SJSA1 (cell line): ENCODE results near the gene PM20D1. TPM values are rescaled to one million over a fixed set of nuclear protein-coding genes. Genes with fewer than 3 reads are reported as not detected.
"Not testable (repeated sequence)": the region's sequence is repeated elsewhere in the genome, so short reads cannot be mapped to it uniquely, and the experiment has no call there.

Experiments
- DNase-seq, 2 experiments: peaks; one replicate each; pipeline ENCODE4 v3.0.0-alpha.2; 2015 to 2020; ENCODE audit warnings: low spot score in 2 of 2, low read depth in 1 of 2
- H3K27ac ChIP-seq: fragments of 250-450 bp; sonication (Bioruptor Pico); 2 replicates; pipeline ENCODE4 v1.5.1; 2020; ENCODE audit warnings: mild to moderate bottlenecking, moderate library complexity
- H3K27me3 ChIP-seq: fragments of 250-450 bp; sonication (Bioruptor Pico); replicated peaks from 2 replicates; pipeline ENCODE4 v1.5.1; 2020; ENCODE audit warnings: mild to moderate bottlenecking, moderate library complexity
- H3K36me3 ChIP-seq: fragments of 250-450 bp; sonication (Bioruptor Pico); 2 replicates; pipeline ENCODE4 v1.5.1; 2020; ENCODE audit warnings: mild to moderate bottlenecking
- H3K4me1 ChIP-seq: fragments of 250-450 bp; sonication (Bioruptor Pico); replicated peaks from 2 replicates; pipeline ENCODE4 v1.6.1; 2021; ENCODE audit warnings: mild to moderate bottlenecking
- H3K4me3 ChIP-seq: fragments of 250-450 bp; sonication (Bioruptor Pico); 2 replicates; pipeline ENCODE4 v1.5.1; 2020; ENCODE audit warnings: mild to moderate bottlenecking
- H3K9me3 ChIP-seq: fragments of 250-450 bp; sonication (Bioruptor Pico); replicated peaks from 2 replicates; pipeline ENCODE4 v1.5.1; 2020; ENCODE audit warnings: mild to moderate bottlenecking
- total RNA-seq: library from RNA; depleted of rRNA; stranded (reverse); fragments of >200 nt; shearing (Covaris generic); gene quantifications from 2 replicates; pipeline ENCODE4 v1.2.3, GENCODE V29; 2014; rRNA removed

The PM20D1 gene, protein sequence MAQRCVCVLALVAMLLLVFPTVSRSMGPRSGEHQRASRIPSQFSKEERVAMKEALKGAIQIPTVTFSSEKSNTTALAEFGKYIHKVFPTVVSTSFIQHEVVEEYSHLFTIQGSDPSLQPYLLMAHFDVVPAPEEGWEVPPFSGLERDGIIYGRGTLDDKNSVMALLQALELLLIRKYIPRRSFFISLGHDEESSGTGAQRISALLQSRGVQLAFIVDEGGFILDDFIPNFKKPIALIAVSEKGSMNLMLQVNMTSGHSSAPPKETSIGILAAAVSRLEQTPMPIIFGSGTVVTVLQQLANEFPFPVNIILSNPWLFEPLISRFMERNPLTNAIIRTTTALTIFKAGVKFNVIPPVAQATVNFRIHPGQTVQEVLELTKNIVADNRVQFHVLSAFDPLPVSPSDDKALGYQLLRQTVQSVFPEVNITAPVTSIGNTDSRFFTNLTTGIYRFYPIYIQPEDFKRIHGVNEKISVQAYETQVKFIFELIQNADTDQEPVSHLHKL
- total RNA-seq = not detected in 2 replicates

DNA sequence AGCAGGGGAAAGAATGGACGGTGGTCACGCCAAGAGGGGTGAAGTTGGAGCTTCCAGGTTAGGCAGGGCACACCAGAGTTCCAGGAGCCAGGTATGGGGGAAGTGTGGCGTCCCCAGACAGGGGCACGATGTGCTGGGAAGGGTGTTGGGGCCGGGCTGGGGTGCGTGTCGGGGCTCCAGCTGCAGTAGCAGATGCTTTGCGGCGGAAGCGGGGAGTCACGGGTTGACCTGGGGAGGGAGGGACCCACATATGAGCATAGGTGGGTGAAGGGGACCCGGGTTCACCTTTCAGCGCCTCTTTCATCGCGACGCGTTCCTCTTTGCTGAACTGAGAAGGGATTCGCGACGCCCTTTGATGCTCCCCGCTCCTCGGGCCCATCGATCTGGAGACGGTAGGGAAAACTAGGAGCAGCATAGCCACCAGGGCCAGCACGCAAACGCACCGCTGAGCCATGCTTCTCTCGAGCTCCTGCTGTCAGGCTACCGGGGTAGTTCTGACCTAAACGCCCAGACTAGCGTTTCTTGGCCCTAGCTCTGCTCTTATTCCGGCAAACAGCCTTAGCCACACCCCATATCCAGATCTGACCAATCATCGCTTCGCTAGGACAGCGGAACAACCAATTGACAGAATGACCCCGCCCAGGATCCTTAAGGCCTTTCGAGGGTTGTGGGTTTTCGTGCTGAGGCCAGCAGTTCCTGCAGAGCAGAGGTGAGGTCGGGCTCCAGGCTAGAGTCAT lies at the start of gene PM20D1:
TSS of gene PM20D1 (minus strand) at position 514 of the 737 bp plus-strand sequence. CDS start at position 454, 60 bp downstream.
- no peak for DNase-seq
- Histone ChIP-seq H3K4me1 (no peaks in the 10 kb centered on the region), H3K4me3 (no peak within 1 kb of the TSS), H3K27me3 (no peaks in the 10 kb centered on the region; the same call in none of the 2 replicates), H3K36me3 (no peaks in the 10 kb centered on the region), H3K9me3 (no peaks in the 10 kb centered on the region), H3K27ac (no peak within 1 kb of the TSS)

DNA sequence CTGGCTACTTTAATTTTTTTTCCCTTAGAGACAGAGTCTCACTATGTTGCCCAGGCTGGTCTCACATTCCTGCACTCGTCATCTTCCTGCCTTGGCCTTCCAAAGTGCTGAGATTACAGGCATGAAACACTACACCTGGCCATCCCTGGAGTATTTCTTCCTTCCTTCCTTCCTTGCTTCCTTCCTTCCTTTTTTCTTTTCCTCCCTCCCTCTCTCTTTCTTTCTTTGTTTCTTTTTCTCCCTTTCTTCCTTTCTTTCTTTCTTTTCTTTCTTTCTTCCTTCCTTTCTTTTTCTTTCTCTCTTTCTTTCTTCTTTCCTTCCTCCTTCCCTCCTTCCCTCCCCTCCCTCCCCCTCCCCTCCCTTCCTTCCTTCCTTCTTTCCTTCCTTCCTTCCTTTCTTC lies 46.4 kb upstream of the PM20D1 start:
- Histone ChIP-seq H3K4me3 (no peak overlapping the region), H3K27ac (no peak overlapping the region), H3K9me3 (peaks cover 5% of the 10 kb centered on the region; the same call in 1 of the 2 replicates), H3K36me3 (no peaks in the 10 kb centered on the region), H3K4me1 (no peaks in the 10 kb centered on the region), H3K27me3 (no peaks in the 10 kb centered on the region)
- DNase-seq = no peak

DNA sequence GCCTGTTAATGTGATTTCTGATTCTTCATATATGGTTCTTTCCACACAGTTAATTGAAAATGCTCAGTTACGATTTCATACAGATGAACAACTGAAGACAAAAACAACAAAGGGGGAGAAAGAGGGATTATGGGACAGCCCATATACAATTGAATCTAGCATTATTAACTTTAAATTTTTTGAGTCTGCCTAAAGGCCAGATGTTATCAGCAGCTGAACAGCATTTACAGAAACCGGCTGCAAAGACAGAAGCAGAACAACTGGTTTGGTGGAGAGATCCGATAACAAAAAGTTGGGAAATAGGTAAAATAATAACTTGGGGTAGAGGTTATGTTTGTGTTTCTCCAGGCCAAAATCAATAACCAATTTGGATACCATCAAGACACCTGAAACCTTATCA lies 44.2 kb upstream of the PM20D1 start:
- not testable (repeated sequence) for H3K4me3 ChIP-seq, H3K27ac ChIP-seq, DNase-seq, H3K27me3 ChIP-seq, H3K36me3 ChIP-seq
- peaks cover 15% of the 10 kb centered on the region for H3K9me3 ChIP-seq
- peaks cover 20% of the 10 kb centered on the region for H3K4me1 ChIP-seq

GRCh38 chr1:205892175-205892574 lies 42.2 kb upstream of the PM20D1 start:
- not testable (repeated sequence) for H3K4me3 ChIP-seq, H3K27me3 ChIP-seq, DNase-seq, H3K36me3 ChIP-seq, H3K27ac ChIP-seq
- peaks cover 15% of the 10 kb centered on the region for H3K9me3 ChIP-seq
- peaks cover 27% of the 10 kb centered on the region for H3K4me1 ChIP-seq

DNA sequence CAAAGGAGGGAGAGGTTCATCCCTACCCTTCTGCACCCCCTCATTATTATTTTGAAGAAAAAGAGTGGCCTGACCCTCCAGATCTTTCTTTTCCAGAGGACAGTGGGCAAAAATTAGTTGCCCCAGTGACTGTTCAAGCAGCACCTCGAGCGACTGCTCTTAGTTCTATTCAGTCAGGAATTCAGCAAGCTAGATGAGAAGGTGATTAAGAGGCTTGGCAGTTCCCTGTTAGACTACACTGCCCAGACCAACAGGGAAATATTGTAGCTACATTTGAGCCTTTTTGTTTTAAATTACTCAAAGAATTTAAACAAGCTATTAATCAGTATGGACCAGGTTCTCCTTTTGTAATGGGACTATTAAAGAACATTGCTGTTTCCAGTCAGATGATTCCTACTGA lies 41.5 kb upstream of the PM20D1 start:
- H3K4me1 ChIP-seq = peaks cover 27% of the 10 kb centered on the region
- H3K27ac ChIP-seq, H3K27me3 ChIP-seq, H3K36me3 ChIP-seq, DNase-seq, H3K4me3 ChIP-seq: not testable (repeated sequence)
- H3K9me3 ChIP-seq = peaks cover 15% of the 10 kb centered on the region

DNA sequence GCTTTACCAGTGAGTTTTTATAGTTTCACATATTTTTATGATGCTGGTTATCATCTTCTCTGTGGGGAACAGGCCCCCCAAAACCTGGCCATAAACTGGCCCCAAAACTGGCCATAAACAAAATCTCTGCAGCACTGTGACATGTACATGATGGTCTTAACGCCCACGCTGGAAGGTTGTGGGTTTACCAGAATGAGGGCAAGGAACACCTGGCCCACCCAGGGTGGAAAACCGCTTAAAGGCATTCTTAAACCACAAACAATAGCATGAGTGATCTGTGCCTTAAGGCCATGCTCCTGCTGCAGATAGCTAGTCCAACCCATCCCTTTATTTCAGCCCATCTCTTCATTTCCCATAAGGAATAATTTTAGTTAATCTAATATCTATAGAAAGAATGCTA lies 40.7 kb upstream of the PM20D1 start:
- peak; percentile 67 to 77 for DNase-seq
- Histone ChIP-seq H3K27ac (peak overlapping the region; percentile 92), H3K9me3 (peaks cover 12% of the 10 kb centered on the region), H3K4me1 (peaks cover 27% of the 10 kb centered on the region)
- H3K4me3 ChIP-seq, H3K36me3 ChIP-seq, H3K27me3 ChIP-seq: not testable (repeated sequence)

GRCh38 chr1:205889706-205890105 lies 39.8 kb upstream of the PM20D1 start:
- Histone ChIP-seq H3K4me1 (peaks cover 27% of the 10 kb centered on the region), H3K27ac (peak overlapping the region; percentile 92), H3K9me3 (peaks cover 12% of the 10 kb centered on the region)
- peak; percentile 89 to 91 for DNase-seq
- not testable (repeated sequence) for H3K27me3 ChIP-seq, H3K4me3 ChIP-seq, H3K36me3 ChIP-seq

DNA sequence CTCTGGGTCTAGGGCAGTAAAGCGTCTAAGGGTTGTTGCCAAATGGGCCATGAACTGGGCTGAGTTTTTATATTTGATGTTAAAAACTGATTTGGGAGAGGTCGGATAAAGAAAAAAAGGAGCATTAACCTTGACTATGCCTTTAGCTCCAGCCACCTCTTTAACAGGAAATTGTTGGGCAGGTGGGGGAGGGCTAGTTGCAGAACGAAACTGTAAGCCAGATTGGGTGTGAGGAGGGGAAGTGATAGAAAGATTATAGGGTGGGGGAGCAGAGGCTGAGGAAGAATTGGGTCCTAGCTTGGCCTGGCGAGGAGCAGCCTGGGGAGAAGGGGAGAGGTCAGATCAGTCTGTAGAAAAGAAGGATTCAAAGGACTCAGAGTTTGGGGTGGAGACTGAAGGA lies 39.1 kb upstream of the PM20D1 start:
- not testable (repeated sequence) for H3K36me3 ChIP-seq, H3K27me3 ChIP-seq, H3K4me3 ChIP-seq, DNase-seq
- H3K9me3 ChIP-seq = peaks cover 12% of the 10 kb centered on the region
- peaks cover 27% of the 10 kb centered on the region for H3K4me1 ChIP-seq
- peak overlapping the region; percentile 92 for H3K27ac ChIP-seq

- Histone ChIP-seq H3K27ac (no peak overlapping the region), H3K9me3 (no peaks in the 10 kb centered on the region), H3K36me3 (no peaks in the 10 kb centered on the region), H3K27me3 (no peaks in the 10 kb centered on the region), H3K4me1 (peaks cover 4% of the 10 kb centered on the region), H3K4me3 (no peak overlapping the region)
- DNase-seq = no peak
These were observed 33.9 kb upstream of the PM20D1 start for GRCh38 chr1:205883792-205884191.

GRCh38 chr1:205880923-205881322 lies 31.0 kb upstream of the PM20D1 start:
- no peaks in the 10 kb centered on the region for H3K27me3 ChIP-seq

GRCh38 chr1:205879974-205880373 lies 30.0 kb upstream of the PM20D1 start:
- no peak for DNase-seq
- no peaks in the 10 kb centered on the region; the same call in 1 of the 2 replicates for H3K9me3 ChIP-seq

More at GRCh38 chr1:205880923-205881322, 31.0 kb upstream of the PM20D1 start:
- Histone ChIP-seq H3K36me3 (no peaks in the 10 kb centered on the region), H3K4me1 (no peaks in the 10 kb centered on the region), H3K4me3 (no peak overlapping the region), H3K9me3 (no peaks in the 10 kb centered on the region; the same call in 1 of the 2 replicates), H3K27ac (no peak overlapping the region)
- no peak for DNase-seq

GRCh38 chr1:205878026-205878425 lies 28.1 kb upstream of the PM20D1 start:
- Histone ChIP-seq H3K9me3 (no peaks in the 10 kb centered on the region; the same call in 1 of the 2 replicates), H3K4me3 (no peak overlapping the region), H3K36me3 (no peaks in the 10 kb centered on the region), H3K27me3 (no peaks in the 10 kb centered on the region), H3K27ac (no peak overlapping the region), H3K4me1 (no peaks in the 10 kb centered on the region)
- no peak for DNase-seq

More at GRCh38 chr1:205879974-205880373, 30.0 kb upstream of the PM20D1 start:
- Histone ChIP-seq H3K27ac (no peak overlapping the region), H3K27me3 (no peaks in the 10 kb centered on the region), H3K36me3 (no peaks in the 10 kb centered on the region), H3K4me3 (no peak overlapping the region), H3K4me1 (no peaks in the 10 kb centered on the region)

GRCh38 chr1:205873148-205873547 lies 23.2 kb upstream of the PM20D1 start:
- DNase-seq, H3K4me1 ChIP-seq, H3K9me3 ChIP-seq, H3K27me3 ChIP-seq, H3K4me3 ChIP-seq, H3K27ac ChIP-seq, H3K36me3 ChIP-seq: not testable (repeated sequence)

DNA sequence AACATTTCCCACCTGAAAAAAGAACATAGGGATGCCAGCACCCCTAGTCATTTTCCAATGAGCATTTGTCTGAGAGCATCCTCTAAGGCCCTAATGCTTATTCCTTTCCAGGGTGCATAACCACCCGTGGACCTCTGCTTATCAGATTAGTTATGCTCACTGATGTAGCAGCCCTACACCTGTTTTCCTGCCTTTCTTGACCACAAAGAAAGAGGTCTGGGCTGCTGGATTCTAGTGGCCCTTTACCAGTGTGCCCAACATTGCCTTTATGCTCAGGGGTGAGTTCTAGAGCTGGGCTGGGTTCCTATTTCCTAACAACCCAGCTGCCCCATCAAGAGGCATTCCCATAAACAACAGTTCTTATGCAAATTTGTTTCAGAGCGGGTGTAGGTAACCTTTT lies 20.3 kb upstream of the PM20D1 start:
- Histone ChIP-seq H3K27ac (no peak overlapping the region), H3K4me1 (no peaks in the 10 kb centered on the region), H3K4me3 (no peak overlapping the region), H3K36me3 (no peaks in the 10 kb centered on the region), H3K27me3 (no peaks in the 10 kb centered on the region), H3K9me3 (no peaks in the 10 kb centered on the region)
- no peak for DNase-seq
